Retina (tissue), 1 donor: ENCODE results near the gene SLC25A41.
"Not testable (repeated sequence)": the region's sequence is repeated elsewhere in the genome, so short reads cannot be mapped to it uniquely, and the experiment has no call there.

Source experiments
- DNase-seq: peaks from one replicate; pipeline ENCODE4 v3.0.0-alpha.2; 2016

SLC25A41 gene

DNA sequence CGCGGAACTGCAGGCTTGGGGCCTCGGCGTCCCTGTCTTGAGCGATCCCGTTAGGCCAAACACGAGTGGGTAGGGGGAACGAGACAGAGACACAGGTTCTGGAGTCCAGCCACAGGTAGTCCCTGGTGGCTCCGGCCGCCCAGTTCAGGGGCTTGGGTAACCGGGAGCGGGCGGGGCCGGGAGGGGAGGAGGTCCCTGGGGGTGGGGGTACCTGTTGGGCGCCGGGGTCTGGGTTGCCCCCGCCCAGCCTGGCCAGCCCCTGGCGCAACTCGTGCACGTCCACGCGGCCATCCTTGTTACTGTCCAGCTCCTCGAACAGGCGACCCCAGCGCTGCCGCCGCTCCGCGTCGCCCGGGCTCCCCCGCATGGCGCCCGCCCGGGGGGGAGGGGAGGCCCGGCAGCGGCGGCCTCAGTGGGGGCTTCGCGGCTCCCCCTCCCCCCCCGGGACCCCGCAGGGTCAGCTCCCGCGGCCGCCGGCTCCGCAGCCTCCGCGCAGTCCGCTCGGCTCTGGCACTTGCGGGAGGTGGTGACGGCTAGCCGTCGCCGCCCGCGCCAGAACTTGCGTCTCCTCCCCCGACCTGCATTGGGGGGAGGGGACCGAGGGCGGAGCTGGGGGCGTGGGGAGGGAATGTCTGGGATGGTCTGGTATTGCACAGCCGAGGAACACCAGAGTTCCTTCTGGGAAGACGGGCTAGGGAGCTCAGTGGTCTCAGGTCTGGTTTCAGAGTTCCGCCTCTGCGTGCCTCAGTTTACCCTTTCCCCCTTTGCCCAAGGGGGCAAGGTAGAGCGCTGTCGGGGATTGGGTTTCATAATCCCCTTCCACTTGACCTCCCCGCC lies 25.9 kb upstream of the SLC25A41 start, which contains the start of gene SLC25A23:
Gene SLC25A23 (minus strand): TSS at position 531 of the 837 bp plus-strand sequence. CDS start 164 bp downstream, at position 367.
- DNase-seq = peak; percentile 28

DNA sequence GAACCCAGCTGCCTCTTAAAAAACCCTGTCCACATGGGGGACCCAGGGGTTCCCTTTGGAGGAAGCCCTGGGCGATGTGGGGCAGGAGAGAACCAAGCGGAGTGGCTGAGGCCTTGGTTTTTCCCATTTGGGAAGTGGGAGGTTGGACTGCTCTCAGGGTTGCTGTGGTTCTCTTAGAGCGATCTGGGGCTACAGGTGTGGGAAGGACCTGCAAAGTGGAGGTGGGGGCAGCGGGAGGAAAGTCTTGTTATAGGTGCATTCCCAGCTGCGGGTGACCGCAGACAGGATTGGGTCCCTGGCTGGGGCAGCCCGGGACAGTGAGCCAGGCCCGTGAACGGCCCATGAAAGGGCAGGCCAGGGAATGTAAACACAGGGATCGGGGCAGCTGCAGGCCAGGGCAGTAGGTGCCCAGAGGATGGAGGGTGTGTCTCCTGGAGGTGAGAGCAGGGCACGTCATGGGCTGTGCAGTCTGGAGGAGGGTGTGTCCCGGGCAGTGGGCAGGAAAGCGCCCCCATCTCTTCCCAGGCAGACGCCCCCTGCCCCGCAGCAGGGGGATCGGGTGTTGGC lies 25.2 kb upstream of the SLC25A41 start:
- no peak for DNase-seq

DNA sequence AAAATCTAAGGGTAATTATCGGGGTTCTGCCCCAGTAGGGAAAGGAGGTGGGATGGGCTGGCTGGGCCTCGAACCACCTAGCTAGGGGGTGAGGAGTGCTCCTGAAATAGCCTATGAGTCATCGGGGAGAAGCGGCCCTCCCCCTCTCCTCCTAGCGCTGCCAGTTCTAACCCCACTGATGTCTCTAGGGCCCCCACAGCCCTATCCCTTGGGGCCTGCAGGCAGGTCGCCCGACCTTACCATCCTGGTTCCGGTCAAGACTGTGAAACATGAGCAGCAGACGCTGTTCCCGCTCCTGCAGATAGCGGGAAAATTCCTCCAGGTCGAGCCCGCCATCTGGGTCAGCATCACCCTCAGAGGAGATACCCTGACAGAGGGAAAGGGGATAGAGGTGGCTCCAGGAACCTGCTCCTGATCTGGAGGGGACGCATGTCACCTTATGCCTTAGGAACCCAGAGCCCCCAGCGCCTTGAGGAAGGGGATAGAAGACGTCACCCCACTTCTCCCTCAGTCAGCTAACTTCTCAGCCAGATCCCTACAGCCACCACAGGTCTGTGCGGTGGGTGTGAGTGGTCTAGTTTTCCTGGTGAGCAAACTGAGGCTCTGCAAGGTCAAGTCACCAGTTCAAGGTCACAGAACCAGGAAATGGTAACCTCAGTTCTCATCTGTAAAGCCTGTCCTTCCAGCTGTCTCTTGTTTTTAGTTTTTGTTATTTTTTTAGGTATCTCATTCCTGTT lies 24.6 kb upstream of the SLC25A41 start:
- DNase-seq = no peak

GRCh38 chr19:6455924-6456323 lies 22.4 kb upstream of the SLC25A41 start:
- DNase-seq = no peak

DNA sequence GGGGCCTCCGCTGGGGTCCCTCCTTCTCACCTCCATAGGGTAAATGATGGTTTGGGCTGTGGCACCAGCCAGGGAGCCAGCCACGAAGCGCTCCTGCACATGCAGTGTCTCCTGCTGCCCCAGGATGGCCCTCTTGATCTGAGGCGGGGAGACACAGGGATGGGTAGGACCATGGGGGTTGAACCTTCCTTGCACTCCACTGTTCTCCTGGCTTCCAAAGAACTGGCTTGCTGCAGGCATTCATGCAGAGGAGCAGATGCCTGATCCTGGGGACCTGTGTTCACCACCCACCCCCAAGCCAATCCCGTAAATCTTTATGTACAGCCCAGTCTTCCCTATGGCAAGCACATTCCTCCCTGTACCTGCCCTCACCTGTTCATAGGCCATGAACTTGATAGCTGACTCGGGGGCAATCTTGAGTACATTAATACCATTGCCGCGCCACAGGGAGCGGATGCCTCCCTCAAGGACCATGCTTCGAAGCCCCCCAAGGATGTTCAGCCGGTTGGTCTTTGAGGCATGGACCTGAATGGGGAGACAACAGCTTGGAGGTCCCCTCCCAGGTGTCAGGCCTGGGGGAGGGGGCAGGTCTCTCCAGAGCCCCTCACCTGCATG lies 20.5 kb upstream of the SLC25A41 start:
- no peak for DNase-seq

- no peak for DNase-seq
Measured at GRCh38 chr19:6452899-6453298, 19.3 kb upstream of the SLC25A41 start.

DNA sequence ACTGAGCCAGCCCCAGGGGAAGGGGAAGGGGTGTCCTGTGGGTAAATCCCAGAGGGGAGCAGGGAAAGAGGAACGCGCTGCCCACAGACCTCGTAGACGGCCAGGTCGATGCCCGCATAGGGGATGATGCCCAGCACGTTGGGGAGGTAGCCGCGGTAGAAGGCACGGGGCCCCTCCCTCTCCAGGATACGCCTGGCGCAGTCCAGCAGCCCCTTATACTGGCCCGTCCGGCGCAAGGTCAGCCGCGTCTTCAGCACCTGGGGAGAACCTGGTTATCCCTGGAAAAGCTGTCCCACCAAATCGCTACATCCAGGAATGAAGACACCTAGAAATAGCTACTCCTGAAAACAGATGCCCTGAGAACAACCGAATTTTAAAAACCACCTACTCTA lies 18.7 kb upstream of the SLC25A41 start:
- DNase-seq = no peak

- DNase-seq = no peak
Measured at GRCh38 chr19:6451583-6452222, 18.1 kb upstream of the SLC25A41 start.

DNA sequence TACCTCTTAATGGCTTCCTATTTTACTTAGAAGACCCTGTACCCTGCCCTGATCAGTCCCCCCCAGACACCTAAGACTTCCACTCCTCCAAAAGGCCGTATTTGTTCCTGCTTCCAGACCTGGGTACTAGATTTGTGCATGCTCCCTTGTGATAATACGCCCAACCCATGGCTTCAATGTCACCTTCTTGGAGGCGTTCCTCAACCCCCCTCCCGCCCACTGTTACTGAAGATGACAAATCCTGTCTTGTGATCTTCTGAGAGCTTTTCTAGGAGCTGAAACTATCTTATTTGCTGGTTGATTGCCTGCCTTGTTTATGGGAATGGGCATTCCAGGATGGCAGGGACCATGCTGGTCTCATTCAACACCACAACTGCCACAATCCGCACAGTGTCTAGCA lies 16.6 kb upstream of the SLC25A41 start:
- no peak for DNase-seq

DNA sequence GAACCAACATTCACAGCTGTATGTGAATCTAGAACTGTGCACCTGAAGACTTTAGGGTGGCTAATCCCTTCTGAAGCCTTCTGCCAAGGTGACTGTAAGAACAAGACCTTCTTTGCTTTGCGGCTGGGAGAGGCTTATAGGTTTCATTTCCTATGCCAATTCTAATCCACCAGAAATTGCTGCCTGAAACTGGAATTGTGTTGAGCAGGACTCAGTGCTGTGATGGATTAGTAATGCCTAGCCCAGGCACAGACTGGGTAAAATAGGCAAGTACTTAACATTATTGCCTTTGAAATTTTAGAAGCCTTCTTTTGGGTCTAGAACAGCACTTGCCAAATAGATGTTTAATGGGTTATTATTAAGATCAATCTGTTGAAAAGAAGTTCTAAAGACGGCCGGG lies 14.5 kb upstream of the SLC25A41 start:
- DNase-seq = no peak

DNA sequence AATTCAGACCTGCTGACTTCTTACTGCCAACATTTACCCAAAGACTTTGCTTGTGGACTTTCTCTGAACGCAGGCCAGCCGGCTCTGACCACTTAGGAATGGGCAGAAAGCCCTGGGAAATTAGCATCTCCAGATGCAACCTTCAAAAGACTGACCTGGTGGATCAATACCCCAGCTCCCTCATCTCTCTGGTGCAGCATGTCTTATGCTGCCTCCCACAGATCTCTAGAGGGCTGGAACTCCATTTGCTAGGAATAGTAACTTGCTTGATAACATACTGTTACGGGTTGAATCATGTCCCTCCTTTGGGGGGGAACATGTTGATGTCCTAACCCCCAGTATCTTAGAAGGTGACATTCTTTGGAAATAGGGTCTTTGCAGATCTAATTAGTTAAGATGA lies 12.9 kb upstream of the SLC25A41 start:
- DNase-seq = no peak

DNA sequence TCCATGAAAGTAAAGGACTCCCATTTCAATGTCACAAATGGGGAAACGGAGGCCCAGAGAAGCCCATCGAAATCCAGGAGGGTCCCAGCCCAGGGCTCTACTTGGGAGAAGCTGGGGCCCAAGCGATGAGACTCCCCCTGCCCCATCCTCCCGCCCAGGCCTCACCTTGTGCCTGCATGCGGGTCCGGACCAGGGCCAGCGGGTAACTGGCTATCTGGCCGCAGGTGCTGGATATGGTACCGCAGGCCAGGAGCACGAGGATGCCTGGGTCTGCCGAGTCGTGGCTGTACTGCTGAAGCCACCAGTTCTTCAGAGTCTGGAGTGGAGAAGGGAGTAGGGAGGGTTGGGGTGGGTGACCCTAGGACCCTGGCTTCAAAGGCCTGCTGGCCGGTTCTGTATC lies 10.4 kb upstream of the SLC25A41 start:
- no peak for DNase-seq

DNA sequence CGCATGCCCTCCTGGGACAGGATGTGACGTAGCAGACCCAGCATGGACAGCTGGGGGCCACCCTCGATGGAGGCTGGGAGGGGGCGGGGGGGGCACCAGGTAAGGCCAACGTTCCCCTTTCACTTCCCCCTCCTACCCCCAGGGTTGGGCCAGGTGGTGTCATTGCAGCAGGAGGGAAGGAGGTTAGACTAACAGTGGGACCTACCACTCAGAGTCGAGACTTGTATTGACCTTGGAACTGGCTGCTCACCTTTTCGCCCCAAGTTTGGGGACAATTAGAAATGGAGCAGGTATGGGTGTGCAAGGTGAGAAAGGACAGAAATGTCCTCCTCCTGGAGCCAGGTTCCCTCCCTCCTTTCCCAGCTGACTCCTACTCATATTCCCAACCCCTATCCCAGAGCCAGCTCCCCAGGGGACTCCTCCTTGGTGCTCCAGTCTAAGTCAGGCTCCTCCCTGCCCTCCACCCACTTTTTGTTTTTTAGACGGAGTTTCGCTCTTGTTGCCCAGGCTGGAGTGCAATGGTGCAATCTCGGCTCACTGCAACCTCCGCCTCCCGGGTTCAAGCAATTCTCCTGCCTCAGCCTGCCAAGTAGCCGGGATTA lies 8.6 kb upstream of the SLC25A41 start:
- DNase-seq = no peak

DNA sequence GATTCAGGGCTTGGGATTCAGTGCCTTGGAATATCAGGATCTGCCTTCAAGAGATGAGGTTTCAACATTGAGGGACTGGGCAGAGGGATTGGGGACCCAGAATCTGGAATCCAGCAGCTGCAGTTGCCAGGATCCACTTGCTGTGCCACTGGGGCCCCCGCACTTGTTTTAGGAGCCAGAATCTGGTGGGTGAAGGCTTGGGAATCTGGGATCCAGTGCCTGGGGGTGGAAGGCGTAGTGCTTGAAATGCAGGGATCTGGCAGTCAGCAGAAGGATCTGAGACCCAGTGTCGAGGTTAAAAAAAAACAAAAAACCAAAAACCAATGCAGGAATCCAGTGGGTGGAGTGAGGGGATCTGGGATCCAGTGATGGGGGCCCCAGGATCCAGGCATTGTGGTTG lies 7.3 kb upstream of the SLC25A41 start:
- DNase-seq = no peak

DNA sequence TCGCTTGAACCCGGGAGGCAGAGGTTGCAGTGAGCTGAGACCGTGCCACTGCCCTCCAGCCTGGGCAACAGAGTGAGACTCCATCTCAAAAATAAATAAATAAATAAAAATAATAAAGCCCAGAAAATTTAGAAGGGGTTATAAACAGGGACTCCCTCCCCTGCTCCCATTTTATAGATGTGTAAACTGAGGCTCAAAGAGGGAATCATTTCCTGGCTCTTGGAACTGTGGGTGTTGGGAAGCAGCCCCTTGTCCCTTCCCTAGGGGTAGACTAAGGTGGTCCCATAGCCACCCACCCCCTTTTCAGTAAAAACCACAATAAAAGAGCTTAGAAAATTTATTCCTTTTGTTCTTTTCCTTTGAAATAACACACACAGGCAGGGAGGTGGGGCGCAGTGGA lies 6.2 kb upstream of the SLC25A41 start:
- no peak for DNase-seq

DNA sequence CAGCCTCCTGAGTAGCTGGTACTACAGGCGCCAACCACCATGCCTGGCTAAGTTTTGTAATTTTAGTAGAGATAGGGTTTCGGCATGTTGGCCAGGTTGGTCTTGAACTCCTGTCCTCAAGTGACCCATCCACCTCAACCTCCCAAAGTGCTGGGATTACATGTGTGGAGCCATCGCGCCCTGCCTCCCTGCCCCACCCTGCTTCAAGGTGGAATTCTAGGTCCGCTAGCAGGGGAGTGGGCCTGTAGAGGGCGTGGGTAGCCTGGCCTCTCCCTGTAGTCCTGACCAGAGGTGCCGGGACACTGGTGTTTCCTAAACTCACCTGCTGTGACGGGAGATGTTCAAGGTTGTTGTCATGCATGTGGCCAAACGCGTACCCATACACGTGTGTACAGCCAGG lies 398 bp downstream of the SLC25A41 start:
- no peak for DNase-seq

DNA sequence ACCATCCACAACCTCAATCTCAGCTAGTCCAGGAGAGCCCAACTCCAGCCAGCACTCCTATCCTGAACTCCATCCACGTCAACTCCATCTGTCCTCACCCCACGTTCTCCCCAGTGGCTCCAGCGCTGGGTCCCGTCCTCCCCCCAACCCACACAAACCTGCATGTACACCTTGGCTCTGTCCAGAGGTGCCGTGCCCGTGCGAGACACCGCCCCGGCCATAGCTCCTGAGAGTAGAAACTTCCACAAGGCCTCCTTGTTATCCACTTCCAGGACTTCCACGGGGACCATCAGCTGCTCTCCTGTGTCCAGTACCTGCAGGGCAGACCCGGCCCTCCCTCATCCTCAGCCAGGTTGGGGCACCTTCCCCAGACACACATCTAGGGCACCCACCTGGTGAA lies 1.7 kb downstream of the SLC25A41 start:
- DNase-seq = no peak

DNA sequence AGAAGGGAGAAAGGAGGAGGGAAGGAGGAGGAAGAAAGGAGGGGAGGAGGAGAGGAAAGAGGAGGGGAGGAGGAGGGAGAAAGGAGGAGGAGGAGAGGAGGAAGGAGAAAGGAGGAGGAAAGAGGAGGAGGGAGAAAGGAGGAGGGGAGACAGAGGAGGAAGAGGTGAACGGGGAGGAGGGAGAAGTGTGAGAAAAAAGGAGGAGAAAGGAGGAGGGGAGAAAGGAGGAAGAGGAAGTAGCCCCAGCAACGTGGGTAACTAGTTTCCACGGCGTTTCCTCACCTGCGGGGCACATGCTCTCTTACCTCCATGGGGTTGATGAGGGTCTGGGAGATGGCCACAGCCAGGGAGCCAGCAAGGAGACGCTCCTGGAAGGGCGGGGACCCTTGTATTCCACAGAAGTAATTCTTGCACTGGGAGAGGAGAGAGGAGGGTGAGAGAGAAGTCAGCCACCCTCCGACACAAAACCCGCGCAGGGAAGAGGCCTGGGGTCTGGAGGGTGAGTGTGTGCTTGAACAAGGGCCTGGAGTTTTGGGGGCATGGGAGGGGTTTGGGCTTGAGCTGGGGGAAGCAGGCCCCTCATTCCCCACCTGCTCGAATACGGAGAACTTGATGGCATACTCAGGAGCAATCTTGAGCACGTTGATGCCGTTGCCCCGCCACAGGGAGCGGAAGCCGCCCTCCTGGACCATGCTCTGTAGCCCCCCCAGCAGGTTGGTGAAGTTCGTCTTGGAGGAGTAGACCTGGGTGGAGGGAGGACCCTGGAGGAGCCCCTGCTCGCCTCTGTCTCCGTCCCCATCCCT lies 3.9 kb downstream of the SLC25A41 start:
- no peak for DNase-seq

DNA sequence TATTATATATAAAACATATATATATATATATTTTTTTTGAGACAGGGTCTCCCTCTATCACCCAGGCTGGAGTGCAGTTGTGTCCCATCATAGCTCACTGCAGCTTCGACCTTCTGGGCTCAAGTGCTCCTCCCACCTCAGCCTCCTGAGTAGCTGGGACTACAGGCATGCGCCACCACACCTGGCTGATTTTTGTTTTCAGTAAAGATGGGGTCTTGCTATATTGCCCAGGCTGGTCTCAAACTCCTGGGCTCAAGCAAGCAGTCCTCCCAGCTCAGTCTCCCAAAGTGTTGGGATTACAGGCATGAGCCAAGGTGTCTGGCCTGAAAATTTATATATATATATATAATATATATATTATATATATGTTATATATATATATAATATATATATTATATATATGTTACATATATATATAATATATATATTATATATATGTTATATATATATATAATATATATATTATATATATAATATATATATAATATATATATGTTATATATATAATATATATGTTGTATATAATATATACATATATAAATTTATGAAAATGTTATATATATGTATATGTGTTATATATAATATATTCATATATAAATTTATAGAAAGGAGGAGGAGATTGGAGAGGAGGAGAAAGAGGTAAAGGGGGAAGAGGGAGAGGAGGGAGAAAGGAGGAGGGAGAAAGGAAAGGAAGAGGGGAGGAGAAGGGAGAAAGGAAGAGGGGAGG lies 4.7 kb downstream of the SLC25A41 start:
- DNase-seq = not testable (repeated sequence)

- DNase-seq = no peak
Measured at GRCh38 chr19:6427131-6427530, 6.4 kb downstream of the SLC25A41 start.
